GOT3 (cell line): ENCODE data around the gene TUBGCP3.

Experiments
- DNase-seq: peaks from one replicate; lab custom pipeline; 2025; ENCODE audit warnings: mixed read lengths; lab: John Stamatoyannopoulos, UW

TUBGCP3 gene

DNA sequence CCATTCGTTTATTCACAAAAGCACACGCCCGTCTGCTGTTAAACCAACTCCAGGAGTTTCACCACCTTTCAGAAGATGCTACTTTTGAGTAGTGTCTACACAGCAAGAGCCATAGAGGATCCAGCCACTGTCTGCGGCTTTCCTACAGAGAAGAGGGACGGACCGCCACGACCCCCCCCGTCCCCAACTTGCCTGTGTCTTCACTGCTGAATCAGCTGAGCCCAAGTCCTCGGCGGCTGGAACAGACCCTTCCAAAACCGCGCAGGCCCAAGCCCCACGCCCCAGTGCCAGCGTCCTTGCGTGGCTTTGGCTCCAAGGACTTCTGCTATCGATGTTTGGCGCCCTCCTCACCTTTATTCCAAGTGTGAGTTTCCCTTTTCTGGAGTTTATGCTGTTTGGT lies 146.7 kb downstream of the TUBGCP3 start:
- DNase-seq, result no peak

- DNase-seq, result no peak
These were observed 149.4 kb downstream of the TUBGCP3 start for GRCh38 chr13:112438515-112438914.

GRCh38 chr13:112438094-112438493 lies 149.9 kb downstream of the TUBGCP3 start:
- no peak for DNase-seq

DNA sequence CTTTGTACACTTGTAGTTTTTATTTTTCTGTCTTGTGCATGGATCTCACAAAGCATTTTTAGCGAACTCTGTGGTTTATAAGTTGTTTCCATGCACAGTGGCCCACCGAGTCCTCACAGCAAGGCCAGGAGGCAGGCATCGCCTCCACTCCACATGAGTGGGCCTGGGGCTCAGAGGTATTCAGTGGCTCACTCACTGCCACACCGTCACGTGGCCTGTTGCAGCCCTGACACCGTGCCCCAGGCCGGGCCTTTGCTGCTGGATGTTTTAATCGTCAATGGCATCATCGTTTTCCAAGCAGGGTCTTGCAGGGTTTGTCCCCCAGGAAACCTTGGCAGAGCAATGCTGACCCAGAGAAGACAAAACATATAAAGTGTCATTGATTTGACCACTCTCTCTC lies 152.0 kb downstream of the TUBGCP3 start:
- DNase-seq, result no peak
